ENCODE data around the gene CNFN. TPM values are rescaled to one million over a fixed set of nuclear protein-coding genes. Genes with fewer than 3 reads are reported as not detected.

CNFN gene
- total RNA-seq, 1 donor from 2014 or later = 5.7 TPM

DNA sequence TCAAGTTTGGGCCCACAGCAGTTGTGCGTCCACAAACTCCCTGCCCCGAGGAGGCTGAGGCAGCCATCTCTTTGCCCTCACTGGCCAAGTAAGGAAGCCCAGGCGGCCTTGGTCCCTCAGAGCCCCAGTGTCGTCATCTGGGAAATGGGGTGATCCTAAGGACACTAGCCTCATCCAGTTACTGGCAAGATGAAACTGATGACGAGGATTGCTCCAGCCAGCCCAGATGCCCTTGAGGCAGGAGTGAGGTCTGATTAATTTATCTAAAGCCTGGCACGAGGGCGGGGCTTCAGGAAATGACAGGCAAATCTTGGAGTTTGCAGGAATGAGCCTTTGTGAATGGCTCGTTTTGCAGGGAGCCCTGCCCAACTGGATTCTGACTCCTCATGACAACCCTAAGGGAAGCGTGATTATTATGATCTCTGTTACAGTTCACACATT is 31.5 kb upstream of the CNFN start:
- no peak for DNase-seq (ENCODE audit: low read depth)
- H3K4me3 ChIP-seq (ENCODE audit: low read depth, low read length) = no peak overlapping the region
- TF ChIP-seq, protein P1, sequence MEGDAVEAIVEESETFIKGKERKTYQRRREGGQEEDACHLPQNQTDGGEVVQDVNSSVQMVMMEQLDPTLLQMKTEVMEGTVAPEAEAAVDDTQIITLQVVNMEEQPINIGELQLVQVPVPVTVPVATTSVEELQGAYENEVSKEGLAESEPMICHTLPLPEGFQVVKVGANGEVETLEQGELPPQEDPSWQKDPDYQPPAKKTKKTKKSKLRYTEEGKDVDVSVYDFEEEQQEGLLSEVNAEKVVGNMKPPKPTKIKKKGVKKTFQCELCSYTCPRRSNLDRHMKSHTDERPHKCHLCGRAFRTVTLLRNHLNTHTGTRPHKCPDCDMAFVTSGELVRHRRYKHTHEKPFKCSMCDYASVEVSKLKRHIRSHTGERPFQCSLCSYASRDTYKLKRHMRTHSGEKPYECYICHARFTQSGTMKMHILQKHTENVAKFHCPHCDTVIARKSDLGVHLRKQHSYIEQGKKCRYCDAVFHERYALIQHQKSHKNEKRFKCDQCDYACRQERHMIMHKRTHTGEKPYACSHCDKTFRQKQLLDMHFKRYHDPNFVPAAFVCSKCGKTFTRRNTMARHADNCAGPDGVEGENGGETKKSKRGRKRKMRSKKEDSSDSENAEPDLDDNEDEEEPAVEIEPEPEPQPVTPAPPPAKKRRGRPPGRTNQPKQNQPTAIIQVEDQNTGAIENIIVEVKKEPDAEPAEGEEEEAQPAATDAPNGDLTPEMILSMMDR (conservative IDR thresholded peaks at IDR 0.05; ENCODE audit: low read depth, low read length) = no peak

DNA sequence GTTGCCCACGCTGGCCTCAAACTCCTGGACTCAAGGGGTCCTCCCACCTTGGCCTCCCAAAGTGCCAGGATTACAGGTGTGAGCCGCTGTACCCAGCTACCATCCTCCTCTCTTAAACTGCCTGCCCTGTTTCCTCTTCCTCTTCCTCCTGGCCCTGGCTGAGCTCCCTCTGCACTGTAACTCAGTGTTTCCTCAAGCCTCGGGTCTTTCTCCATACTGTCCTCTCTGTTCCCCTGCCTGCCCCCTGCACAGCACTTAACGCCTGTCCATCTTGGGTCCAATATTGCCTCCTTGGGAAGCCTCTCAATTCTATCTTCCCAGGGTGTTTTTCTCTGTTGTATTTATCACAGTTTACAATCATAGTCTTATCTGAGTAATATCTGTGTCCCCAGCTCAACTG is 31.0 kb upstream of the CNFN start:
- H3K4me3 ChIP-seq (ENCODE audit: low read depth, low read length) = no peak overlapping the region
- TF ChIP-seq, protein P1 (conservative IDR thresholded peaks at IDR 0.05; ENCODE audit: low read depth, low read length) = no peak
- DNase-seq (ENCODE audit: low read depth) = no peak

- no peak for DNase-seq (ENCODE audit: low read depth)
- H3K4me3 ChIP-seq (ENCODE audit: low read depth, low read length) = no peak overlapping the region
- TF ChIP-seq, protein P1 (conservative IDR thresholded peaks at IDR 0.05; ENCODE audit: low read depth, low read length) = peak; percentile 85
These were observed 30.0 kb upstream of the CNFN start for GRCh38 chr19:42420055-42420544.

DNA sequence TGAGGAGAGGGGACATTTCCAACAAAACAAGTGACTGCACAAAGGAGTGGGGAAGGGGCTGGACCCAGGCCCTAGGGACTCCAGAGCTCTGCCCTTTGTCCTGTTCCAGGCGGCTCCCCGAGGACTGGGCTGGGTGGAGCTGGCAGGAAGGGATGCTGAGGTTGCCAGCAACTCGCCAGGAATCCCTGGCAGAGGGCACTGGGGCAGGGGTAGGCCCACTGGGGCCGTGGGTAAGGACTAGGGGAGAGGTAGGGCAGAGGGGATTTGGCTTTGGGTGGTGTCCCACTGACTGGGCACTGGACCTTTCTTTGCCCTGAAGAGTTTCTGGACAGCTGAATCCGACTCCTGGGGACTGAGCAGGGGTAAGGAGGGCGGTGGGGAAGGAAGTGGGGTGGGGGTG is 29.2 kb upstream of the CNFN start:
- H3K4me3 ChIP-seq (ENCODE audit: low read depth, low read length) = no peak overlapping the region
- TF ChIP-seq, protein P1 (conservative IDR thresholded peaks at IDR 0.05; ENCODE audit: low read depth, low read length) = no peak
- no peak for DNase-seq (ENCODE audit: low read depth)

GRCh38 chr19:42412661-42413076 is 22.6 kb upstream of the CNFN start:
- H3K4me3 ChIP-seq (ENCODE audit: low read depth, low read length) = no peak overlapping the region
- TF ChIP-seq, protein P1 (conservative IDR thresholded peaks at IDR 0.05; ENCODE audit: low read depth, low read length) = no peak
- no peak for DNase-seq (ENCODE audit: low read depth)

GRCh38 chr19:42412227-42412626 is 22.1 kb upstream of the CNFN start:
- H3K4me3 ChIP-seq (ENCODE audit: low read depth, low read length) = no peak overlapping the region
- no peak for DNase-seq (ENCODE audit: low read depth)
- TF ChIP-seq, protein P1 (conservative IDR thresholded peaks at IDR 0.05; ENCODE audit: low read depth, low read length) = no peak

GRCh38 chr19:42411581-42412178 is 21.6 kb upstream of the CNFN start:
- no peak overlapping the region for H3K4me3 ChIP-seq (ENCODE audit: low read depth, low read length)
- DNase-seq (ENCODE audit: low read depth) = no peak
- TF ChIP-seq, protein P1 (conservative IDR thresholded peaks at IDR 0.05; ENCODE audit: low read depth, low read length) = no peak
